Measurements from ENCODE around the gene AP4S1.

DNA sequence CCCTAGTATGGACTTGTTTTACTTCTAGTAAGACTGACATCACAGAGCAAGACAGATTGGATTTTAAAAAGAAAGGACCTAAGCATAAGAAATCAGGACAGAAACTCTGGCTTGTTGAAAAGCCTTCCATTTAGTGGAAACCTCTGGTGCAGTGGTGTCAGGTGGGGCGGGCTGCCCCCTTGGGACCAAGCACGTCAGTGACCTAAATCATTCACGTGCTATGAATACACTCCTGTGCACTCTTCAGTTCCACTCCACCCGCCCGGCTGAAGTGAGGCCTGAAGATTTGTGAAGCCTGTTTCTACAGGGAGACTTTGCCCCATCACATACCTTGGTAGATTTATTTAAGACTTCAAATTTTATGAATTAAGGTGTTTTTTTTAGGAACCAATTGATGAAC lies 58.9 kb downstream of the AP4S1 start:
- TF ChIP-seq, protein P1, sequence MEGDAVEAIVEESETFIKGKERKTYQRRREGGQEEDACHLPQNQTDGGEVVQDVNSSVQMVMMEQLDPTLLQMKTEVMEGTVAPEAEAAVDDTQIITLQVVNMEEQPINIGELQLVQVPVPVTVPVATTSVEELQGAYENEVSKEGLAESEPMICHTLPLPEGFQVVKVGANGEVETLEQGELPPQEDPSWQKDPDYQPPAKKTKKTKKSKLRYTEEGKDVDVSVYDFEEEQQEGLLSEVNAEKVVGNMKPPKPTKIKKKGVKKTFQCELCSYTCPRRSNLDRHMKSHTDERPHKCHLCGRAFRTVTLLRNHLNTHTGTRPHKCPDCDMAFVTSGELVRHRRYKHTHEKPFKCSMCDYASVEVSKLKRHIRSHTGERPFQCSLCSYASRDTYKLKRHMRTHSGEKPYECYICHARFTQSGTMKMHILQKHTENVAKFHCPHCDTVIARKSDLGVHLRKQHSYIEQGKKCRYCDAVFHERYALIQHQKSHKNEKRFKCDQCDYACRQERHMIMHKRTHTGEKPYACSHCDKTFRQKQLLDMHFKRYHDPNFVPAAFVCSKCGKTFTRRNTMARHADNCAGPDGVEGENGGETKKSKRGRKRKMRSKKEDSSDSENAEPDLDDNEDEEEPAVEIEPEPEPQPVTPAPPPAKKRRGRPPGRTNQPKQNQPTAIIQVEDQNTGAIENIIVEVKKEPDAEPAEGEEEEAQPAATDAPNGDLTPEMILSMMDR (IDR thresholded peaks at IDR 0.05): no peak
- TF ChIP-seq POLR2A (IDR thresholded peaks at IDR 0.05): no peak
